OCI-LY3 (cell line): ENCODE data around the gene ATP6V0C.
"Not testable (repeated sequence)": the region's sequence is repeated elsewhere in the genome, so short reads cannot be mapped to it uniquely, and the experiment has no call there.

ENCODE experiments used
- CTCF ChIP-seq: fragments of 200-600, 300-600 bp; sonication (generic); IDR thresholded peaks from 2 replicates; pipeline ENCODE4 v1.5.1; 2014; ENCODE audit warnings: antibody characterized with exemption, low read length, low read depth
- EZH2phosphoT487 ChIP-seq: fragments of 200-600 bp; shearing (Covaris generic); IDR thresholded peaks from 2 replicates; pipeline ENCODE4 v1.6.1; 2018; ENCODE audit warnings: antibody characterized with exemption, mixed run types, low read depth

GRCh38 chr16:2533142-2533755, 19.5 kb downstream of the ATP6V0C start:
- TF ChIP-seq CTCF, EZH2phosphoT487: not testable (repeated sequence)
